ENCODE results near the gene ANKS6. TPM values are rescaled to one million over a fixed set of nuclear protein-coding genes. Genes with fewer than 3 reads are reported as not detected.

Gene ANKS6
- total RNA-seq, 1 donor from 2014 or later = 17.1 TPM

DNA sequence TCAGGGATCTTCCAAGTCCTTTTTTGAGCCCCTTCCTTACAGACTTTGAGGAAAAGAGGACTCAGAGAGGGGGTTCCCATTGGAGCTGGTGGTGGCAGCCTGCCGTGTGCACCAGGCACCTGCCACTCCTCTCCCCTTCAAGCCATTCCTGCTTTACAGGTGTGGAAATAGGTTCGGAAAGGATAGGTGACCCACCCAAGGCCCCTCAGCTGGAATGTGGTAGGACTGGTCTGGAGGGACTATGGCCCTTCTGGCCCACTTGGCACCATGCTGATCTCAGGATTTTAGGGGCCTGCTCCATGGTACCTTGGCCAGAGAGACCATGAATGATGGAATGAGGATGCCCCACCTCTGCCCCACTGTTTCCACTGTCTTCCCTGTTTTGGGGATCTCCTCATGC, 12.5 kb upstream of the ANKS6 start:
- Mint-ChIP-seq H3K27me3 (ENCODE audit: low read depth) (peaks cover 38% of the 10 kb centered on the region), H3K9me3 (ENCODE audit: low read depth) (peaks cover 8% of the 10 kb centered on the region), H3K27ac (ENCODE audit: unreplicated experiment) (no peak overlapping the region), H3K36me3 (ENCODE audit: low read depth) (no peaks in the 10 kb centered on the region), H3K4me3 (ENCODE audit: unreplicated experiment) (peak overlapping the region; percentile 16), H3K4me1 (ENCODE audit: low read depth) (peaks cover 11% of the 10 kb centered on the region)
- DNase-seq (ENCODE audit: low spot score) = no peak
- TF ChIP-seq CTCF (IDR thresholded peaks at IDR 0.05) = no peak

GRCh38 chr9:98808411-98808815, 12.1 kb upstream of the ANKS6 start:
- peaks cover 11% of the 10 kb centered on the region for H3K4me1 Mint-ChIP-seq (ENCODE audit: low read depth)

DNA sequence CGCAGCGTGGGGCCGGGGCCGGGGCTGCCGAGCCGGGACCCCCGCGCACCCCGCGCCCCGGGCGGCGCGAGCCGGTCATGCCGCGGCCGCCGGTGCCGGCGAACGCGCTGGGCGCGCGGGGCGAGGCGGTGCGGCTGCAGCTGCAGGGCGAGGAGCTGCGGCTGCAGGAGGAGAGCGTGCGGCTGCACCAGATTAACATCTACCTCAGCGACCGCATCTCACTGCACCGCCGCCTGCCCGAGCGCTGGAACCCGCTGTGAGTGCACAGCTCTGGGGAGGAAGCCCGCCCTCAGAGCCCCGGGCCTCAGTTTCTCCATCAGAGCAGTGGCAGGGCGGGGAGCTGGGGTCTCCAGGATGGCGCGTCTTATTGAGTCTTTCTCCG, 11.4 kb upstream of the ANKS6 start:
- H3K27ac Mint-ChIP-seq (ENCODE audit: unreplicated experiment) = no peak overlapping the region
- no peak for TF ChIP-seq CTCF (IDR thresholded peaks at IDR 0.05)
- peaks cover 11% of the 10 kb centered on the region for H3K4me1 Mint-ChIP-seq (ENCODE audit: low read depth)
- H3K4me3 Mint-ChIP-seq (ENCODE audit: unreplicated experiment) = peak overlapping the region; percentile 63
- H3K27me3 Mint-ChIP-seq (ENCODE audit: low read depth) = peaks cover 44% of the 10 kb centered on the region
- H3K9me3 Mint-ChIP-seq (ENCODE audit: low read depth) = peaks cover 3% of the 10 kb centered on the region
- H3K36me3 Mint-ChIP-seq (ENCODE audit: low read depth) = no peaks in the 10 kb centered on the region
- no peak for DNase-seq (ENCODE audit: low spot score)

More at GRCh38 chr9:98808411-98808815, 12.1 kb upstream of the ANKS6 start:
- no peak for TF ChIP-seq CTCF (IDR thresholded peaks at IDR 0.05)
- peak; percentile 79 for DNase-seq (ENCODE audit: low spot score)
- Mint-ChIP-seq H3K9me3 (ENCODE audit: low read depth) (peaks cover 8% of the 10 kb centered on the region), H3K4me3 (ENCODE audit: unreplicated experiment) (peak overlapping the region; percentile 63), H3K27me3 (ENCODE audit: low read depth) (peaks cover 41% of the 10 kb centered on the region), H3K36me3 (ENCODE audit: low read depth) (no peaks in the 10 kb centered on the region), H3K27ac (ENCODE audit: unreplicated experiment) (no peak overlapping the region)

- peaks cover 11% of the 10 kb centered on the region for H3K4me1 Mint-ChIP-seq (ENCODE audit: low read depth)
- no peak for DNase-seq (ENCODE audit: low spot score)
Observed at GRCh38 chr9:98807070-98807813, 10.9 kb upstream of the ANKS6 start, which contains the start of gene GALNT12. Gene GALNT12 (plus strand): TSS chr9:98807670. CDS start chr9:98807699, 29 bp downstream.

More at GRCh38 chr9:98807070-98807813, 10.9 kb upstream of the ANKS6 start, which contains the start of gene GALNT12:
- H3K27ac Mint-ChIP-seq (ENCODE audit: unreplicated experiment) = no peak within 1 kb of the TSS
- TF ChIP-seq CTCF (IDR thresholded peaks at IDR 0.05) = no peak
- peak within 1 kb of the TSS; percentile 68 for H3K4me3 Mint-ChIP-seq (ENCODE audit: unreplicated experiment)
- peaks cover 46% of the 10 kb centered on the region for H3K27me3 Mint-ChIP-seq (ENCODE audit: low read depth)
- no peaks in the 10 kb centered on the region for H3K9me3 Mint-ChIP-seq (ENCODE audit: low read depth)
- no peaks in the 10 kb centered on the region for H3K36me3 Mint-ChIP-seq (ENCODE audit: low read depth)

Measured in chondrocyte (in vitro differentiated cells).